HG03097 (cell line): Measurements from ENCODE around the gene ADAMTSL2.
"Not testable (repeated sequence)": the region's sequence is repeated elsewhere in the genome, so short reads cannot be mapped to it uniquely, and the experiment has no call there.

ENCODE experiments used
- ATAC-seq: cut with Tn5 transposase; IDR thresholded peaks from one replicate; pipeline ENCODE4 v1.9.1; 2021; ENCODE audit not compliant: unreplicated experiment, low FRiP score

ADAMTSL2 gene

DNA sequence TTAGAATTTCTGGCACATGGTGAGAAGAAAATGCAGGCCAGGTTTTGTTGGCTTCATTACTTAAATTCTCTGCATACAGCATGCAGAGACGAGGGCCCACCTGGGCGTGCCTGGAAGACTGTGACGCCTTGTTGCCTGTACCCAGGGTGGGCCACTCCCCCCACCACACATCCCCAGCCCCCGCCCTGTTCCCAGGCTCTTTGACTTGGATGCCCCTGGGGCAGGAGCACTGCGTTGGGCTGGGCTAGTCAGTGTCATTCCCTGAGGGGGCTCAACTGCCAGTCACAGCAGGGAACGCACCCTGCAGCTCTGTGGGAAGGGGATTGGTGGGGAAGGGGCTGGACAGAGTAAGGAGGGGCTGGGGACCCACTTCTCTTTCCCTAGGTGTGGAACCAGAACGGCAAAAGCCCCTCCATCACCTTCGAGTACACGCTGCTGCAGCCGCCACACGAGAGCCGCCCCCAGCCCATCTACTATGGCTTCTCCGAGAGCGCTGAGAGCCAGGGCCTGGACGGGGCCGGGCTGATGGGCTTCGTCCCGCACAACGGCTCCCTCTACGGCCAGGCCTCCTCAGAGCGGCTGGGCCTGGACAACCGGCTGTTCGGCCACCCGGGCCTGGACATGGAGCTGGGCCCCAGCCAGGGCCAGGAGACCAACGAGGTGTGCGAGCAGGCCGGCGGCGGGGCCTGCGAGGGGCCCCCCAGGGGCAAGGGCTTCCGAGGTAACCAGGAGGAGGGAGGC, 19.6 kb downstream of the ADAMTSL2 start:
- no peak for ATAC-seq

DNA sequence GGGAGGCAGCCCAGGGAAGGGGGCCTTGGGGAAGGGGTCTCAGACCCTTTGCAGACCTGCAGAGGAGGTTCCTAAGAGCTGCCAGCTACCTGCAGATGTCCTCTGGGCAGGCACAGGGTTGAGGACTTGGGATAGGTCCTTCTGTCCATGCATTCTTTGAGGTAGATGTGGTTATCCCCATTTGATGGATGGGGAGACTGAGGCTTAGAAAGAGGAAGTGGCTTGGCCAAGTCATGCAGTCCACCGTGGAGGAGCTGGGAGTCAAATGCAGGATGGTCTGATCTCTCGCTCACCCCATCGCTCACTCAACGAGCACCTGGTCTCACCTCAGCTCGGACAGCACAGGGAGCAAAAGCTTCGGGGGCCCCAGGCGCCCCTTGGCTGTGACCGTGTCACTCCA, 20.2 kb downstream of the ADAMTSL2 start:
- ATAC-seq: no peak

DNA sequence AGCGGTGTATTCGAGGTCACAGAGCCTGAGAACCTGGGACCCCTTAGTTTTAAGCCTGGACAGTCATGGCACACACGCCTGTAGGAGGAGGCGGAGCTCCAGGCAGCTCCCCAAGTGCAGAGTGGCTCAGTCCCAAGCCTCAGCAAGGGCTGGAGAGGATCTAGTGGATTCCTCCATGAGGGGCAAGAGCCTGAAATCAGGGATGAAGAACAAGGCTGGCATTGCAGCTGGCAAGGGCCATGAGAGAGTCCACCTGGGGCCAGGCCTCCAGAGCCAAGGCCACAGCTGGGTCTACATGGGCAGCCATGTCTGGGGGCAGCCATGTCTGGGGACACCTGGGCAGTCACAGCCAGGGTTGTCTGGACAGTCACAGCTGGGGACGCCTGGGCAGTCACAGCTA, 21.9 kb downstream of the ADAMTSL2 start:
- no peak for ATAC-seq

DNA sequence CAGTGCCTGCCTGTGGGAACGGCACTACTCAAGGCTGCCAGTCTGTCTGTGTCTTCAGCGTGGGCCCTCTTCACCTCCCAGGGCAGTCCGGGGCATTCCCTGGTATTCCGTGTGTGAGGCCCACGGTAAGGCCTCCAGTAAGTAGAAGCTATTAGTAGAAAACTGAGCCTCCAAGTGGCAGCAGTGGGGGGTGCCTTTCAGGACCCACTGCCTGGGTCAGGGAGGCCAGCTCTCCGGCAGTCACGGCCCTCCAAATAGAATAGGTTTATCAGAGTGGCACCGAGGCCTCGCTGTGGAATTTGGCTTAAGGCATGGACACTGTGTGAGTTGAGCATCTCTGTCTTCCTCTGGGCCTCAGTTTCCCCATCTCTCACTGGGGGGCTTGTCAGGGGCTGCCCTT, 23.1 kb downstream of the ADAMTSL2 start:
- no peak for ATAC-seq

DNA sequence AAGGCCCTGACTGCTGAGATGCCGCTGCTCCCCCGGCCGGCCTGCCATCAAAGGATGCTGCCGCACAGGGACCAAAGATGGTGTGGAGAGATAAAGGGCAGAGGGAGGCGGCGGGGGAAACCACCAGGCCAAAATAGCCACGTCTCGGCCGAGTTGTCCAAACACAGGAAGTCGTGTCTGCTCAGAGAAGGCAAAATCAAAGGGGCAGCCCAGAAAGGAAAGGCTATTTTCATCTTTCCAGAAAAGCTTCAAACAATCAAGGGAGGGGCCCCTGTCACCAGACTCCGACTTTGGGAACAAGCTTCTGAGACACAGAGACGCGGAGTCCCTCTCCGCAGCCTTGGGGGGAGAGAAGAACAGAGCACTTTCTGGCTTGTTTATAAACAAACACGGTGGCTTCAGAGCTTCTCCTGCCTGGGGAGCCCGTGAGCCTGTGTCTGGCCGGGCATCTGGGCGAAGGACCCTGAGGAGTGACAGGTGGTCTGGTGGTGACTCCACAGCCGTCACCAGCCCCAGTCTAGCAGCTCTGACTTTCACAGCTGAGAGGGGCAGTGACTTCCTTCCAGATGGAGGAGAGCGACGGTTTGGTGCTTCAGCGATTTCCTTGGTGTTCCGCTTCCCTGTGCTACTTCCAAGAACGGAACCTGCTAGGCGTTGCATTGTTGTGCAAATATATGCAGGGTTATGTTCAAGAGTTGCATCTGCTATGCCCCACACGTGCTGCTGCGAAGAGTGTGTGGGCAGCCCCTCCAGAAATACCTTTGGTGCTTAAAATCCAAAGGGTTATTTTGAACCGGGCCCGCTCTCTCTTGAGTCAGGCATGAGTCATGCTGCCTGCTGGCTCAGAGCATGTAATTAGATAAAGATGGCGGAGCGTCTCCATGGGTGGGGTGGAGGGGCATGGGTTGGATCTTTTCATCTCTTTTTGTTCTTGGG, 24.0 kb downstream of the ADAMTSL2 start:
- ATAC-seq: no peak

DNA sequence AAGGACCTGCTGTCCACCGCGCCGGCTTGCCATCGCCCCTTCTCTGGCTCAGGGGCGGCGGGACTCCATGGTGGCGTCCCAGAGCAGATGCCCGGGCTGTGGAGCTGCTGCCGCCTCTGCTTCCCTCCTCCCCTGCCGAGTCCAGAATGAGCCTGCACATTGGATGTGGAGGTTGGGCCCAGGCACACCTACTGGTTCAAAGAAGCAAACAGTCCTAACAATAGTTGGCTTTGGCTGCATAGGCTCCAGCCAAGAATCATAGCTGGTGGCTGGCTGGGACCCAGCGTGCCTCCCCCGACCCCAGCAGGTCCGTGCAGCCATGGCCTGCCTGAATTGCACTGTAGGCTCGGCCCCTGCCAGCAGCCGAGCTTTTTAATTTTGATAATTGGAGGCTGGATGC, 25.8 kb downstream of the ADAMTSL2 start:
- ATAC-seq: no peak

DNA sequence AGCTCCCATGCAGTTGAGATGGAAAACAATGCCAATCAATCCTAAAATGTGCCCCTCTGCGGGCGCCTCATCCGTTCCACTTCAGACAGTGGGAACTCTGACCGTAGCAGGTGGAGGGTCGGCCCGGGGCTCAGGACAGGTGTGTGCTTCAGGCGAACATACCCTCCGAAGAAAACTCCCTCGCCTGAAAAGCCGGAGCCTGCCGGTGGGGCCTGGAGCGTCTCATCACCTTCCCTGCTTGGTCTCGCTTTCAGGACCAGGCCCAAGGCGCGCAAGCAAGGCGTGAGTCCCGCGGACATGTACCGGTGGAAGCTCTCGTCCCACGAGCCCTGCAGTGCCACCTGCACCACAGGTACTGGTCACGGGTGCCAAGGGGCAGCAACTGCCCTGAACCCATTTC, 26.4 kb downstream of the ADAMTSL2 start:
- no peak for ATAC-seq

DNA sequence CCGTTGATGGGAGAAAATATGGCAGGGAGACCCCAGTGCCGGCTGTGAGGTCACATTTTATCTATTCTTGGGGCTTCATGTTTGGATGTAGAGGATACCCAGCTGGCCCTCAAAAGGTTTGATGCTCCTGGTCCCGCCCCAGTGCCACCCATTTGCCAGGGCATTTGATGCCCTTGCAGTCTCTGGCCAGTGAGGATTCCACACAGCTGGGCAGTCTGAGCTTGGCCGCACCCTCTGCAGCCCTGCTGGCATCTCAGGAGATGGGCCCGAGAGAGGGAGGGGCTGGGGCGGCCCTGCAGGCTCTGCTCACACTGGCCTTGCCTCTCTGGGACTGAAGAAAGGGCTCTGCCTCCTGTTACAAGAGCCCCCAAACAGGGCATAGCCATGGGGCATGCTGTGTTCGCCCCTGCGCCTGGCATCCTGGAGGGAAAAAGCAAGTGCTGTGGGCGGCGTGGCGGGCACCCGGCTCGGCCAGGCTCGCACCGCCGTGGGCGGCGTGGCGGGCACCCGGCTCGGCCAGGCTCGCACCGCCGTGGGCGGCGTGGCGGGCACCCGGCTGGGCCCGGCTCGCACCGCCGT, 27.6 kb downstream of the ADAMTSL2 start:
- no peak for ATAC-seq

DNA sequence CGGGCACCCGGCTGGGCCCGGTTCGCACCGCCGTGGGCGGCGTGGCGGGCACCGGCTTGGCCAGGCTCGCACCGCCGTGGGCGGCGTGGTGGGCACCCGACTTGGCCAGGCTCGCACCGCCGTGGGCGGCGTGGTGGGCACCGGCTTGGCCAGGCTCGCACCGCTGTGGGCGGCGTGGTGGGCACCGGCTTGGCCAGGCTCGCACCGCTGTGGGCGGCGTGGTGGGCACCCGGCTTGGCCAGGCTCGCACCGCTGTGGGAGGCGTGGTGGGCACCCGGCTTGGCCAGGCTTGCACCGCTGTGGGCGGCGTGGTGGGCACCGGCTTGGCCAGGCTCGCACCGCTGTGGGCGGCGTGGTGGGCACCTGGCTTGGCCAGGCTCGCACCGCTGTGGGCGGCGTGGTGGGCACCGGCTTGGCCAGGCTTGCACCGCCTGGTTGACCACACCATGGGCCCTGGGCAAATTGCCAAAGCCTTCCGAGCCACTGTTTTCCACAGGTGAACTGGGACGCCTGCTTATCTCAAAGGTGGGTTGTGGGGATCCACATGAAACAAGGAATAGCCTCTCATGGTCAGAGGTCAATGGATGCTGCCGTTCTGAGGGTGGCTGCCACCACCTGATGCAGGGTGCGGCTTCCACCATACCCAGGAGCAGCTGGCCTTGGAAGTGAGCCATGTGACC, 28.2 kb downstream of the ADAMTSL2 start:
- ATAC-seq: no peak

DNA sequence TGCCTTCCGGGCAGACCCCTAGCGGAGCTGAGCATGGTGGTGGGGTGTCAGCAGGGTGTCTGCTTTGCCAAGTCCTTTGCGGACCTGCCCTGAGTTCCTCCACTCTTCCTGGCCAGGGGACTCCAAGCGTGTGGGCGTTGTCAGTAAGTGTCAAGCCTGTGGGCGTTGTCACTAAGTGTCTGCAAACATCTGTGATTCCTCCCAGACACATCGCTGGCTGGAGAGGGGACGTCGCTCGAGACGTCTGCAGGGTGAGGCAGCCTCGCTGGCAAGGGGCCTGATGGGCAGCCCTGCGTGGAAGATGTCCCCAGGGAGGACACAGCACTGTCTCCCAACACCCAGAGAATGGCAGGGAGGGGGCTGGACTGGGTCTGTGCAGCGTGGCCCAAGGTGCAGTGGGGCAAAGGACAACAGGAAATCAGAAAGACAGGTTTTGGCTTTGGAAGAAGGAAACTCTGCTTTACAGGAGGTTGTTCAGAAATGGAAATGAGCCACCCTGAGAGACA, 28.8 kb downstream of the ADAMTSL2 start:
- no peak for ATAC-seq

DNA sequence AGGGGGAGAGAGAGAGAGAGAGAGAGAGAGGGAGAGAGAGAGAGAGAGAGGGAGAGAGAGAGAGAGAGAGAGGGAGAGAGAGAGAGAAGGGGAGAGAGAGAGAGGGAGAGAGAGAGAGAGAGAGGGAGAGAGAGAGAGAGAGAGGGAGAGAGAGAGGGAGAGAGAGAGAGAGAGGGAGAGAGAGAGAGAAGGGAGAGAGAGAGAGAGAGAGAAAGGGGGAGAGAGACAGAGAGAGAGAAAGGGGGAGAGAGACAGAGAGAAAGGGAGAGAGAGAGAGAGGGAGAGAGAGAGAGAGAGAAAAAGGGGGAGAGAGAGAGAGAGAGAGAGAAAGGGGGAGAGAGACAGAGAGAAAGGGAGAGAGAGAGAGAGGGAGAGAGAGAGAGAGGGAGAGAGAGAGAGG, 29.3 kb downstream of the ADAMTSL2 start:
- not testable (repeated sequence) for ATAC-seq

DNA sequence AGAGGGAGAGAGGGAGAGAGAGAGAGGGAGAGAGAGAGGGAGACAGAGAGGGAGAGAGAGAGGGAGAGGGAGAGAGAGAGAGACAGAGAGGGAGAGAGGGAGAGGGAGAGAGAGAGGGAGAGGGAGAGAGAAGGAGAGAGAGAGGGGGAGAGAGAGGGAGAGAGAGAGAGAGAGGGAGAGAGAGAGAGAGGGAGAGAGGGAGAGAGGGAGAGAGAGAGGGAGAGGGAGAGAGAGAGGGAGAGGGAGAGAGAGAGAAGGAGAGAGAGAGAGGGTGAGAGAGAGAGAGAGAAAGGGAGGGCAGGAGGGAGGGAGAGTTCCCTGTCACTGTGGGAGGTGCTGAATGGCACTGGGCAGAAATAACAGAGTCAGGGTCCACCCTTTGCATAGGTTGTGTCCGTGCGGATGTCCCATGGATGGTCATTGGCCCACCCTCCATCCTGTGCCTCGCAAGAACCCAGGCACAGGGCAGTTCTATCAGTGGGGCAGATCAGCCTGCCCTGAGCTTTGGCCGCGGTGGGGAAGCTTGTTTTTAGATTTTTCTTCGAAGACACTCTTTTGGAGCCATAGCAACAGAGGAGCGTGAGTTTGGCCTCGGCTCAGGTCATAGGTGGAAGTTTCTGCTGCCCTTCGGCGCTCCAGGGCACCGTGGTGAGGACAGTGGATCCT, 30.1 kb downstream of the ADAMTSL2 start:
- ATAC-seq: no peak

DNA sequence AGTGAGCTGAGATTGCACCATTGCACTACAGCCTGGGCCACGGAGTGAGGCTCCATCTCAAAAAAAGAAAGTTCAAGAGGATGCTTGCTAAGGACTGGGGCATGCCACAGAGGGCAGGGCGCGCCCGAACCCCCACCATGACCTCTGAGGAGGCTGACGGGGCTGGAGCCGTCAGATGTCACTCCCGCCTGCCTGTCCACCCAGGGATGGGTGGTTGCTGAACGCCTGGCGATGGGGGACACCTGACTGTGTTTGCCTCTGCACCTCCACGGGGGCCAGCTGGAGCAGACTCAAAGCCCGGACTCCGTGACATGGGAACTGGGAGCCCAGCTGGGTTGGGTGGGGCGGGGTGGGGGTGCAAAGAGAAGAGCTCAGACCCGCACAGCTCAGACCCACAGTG, 31.9 kb downstream of the ADAMTSL2 start:
- no peak for ATAC-seq

DNA sequence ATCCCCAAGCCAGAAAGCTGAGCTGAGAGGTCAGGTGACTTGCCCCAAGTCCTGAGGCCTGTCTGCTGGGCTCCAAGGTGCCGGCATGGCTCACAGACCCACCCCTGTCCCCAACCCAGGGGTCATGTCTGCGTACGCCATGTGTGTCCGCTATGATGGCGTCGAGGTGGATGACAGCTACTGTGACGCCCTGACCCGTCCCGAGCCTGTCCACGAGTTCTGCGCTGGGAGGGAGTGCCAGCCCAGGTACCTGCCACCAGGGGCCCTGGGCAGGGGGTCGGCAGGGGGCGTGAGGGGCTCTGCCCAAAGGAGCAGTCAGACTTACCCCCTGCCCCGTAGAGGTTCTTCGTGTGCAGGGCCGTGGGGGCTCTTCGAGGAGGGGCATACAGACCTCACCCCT, 32.3 kb downstream of the ADAMTSL2 start:
- no peak for ATAC-seq

DNA sequence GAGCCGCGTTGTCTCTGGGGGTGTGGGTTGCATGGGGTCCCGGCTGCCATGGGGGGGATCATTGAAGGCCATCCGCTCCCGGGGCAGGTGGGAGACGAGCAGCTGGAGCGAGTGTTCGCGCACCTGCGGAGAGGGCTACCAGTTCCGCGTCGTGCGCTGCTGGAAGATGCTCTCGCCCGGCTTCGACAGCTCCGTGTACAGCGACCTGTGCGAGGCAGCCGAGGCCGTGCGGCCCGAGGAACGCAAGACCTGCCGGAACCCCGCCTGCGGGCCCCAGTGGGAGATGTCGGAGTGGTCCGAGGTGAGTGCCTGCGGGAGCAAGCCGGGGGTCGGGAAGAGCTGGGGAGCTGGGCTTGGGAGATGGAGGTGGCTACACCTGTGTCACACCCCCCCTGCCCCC, 33.7 kb downstream of the ADAMTSL2 start:
- ATAC-seq: no peak

DNA sequence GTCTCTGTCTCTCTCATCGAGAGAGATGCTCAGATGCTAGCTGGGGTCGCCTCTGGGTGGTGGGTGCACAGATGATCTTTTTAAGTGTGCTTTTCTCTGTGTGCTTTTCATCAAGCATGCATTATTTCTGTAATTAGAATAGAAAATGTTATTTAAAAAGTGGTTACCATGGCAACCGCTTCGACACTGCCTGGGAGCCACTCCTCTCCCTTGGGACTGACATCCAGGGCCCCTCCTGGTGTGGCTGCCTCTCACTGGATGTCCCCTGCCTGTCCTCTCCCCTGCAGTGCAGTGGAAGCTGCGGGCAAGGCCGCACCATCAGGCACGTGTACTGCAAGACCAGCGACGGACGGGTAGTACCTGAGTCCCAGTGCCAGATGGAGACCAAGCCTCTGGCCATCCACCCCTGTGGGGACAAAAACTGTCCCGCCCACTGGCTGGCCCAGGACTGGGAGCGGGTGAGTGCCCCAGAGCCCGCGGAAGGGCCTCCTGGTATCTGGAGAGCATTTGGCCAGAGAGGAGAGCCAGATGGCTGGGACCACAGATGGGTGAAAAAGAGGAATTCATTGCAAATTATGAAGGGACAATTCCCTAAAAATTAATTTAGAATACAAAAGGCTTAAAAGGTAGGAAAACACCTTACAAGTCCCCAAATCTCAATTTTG, 34.7 kb downstream of the ADAMTSL2 start:
- no peak for ATAC-seq

DNA sequence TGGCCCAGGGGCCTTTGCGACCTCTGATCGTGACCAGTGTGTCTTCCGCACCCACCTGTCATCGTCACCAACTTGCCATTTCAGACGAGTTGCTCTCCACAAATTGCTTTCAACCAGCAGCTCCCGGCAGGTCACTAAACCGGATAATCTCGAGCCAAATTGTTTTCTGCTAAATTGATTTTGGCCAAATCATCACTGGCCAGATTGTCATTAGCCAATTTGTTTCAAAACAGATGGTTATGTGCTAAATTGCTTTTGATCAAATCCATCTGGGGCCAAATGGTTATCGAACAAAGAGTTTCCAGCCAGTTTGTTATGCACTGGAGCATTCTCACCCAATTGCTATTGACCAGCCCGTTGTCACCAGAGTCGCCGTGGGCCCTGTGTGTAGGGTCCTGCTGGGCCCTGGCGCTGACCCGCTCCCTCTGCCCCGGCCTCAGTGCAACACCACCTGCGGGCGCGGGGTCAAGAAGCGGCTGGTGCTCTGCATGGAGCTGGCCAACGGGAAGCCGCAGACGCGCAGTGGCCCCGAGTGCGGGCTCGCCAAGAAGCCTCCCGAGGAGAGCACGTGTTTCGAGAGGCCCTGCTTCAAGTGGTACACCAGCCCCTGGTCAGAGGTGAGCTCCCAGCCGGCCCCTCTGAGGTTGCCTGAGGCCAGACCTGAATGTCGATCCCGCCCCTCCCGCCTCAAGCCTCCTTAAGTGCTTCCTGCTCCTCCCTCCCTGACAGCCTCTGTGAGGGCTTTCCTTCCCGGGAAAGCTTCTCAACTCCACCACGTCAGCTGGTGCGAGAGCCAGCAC, 35.6 kb downstream of the ADAMTSL2 start:
- ATAC-seq: no peak

DNA sequence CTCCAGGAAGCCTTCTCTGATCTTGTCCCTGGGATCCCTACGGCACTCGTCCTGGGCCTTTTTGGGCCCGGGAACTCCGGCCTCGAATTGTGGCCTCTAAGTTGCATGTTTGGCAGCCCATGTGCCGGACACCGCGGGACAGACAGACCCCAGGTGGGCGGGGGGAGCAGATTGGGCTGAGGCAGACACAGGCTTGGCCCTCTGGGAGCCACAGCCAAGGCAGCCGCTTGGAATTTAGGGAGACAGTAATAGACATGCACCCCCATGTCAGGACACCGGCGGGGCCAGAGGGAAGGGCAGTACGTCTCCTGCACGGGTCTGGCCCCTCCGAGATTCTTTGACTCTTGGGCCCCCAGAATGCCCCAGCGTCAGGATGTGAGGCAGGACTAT, 36.2 kb downstream of the ADAMTSL2 start:
- ATAC-seq: no peak

DNA sequence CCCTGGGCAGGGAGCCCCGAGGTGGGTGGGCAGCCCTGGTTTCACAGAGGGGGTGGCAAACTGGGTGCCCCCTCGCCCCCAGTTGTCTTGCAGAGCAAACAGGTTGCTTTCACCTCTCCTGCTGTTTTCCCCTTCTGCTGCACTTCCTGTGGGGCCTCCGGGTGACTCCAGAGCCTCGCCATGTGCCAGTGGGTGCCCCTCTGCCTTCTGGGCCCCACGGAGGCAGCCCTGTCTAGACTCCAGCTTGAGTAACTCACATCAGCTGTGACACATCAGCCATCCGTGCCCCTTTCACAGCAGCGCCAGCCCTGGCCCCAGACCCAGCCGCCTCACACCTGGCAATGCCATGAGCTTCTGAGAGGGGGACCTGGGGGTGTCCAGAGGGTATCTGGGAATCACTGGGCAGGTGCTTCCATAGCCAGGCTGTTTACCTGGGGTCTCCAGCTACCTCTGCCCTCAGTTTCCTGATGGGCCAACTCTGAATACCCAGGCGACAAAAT, 36.9 kb downstream of the ADAMTSL2 start:
- no peak for ATAC-seq
